GM23248 (cell line): ENCODE data around the gene SSH3. TPM values are rescaled to one million over a fixed set of nuclear protein-coding genes. Genes with fewer than 3 reads are reported as not detected.
A peak's percentile ranks its signal among the peaks of the same experiment; 100 is the strongest.

Source experiments
- DNase-seq: peaks from one replicate; pipeline ENCODE4 v3.0.0-alpha.2; 2015
- H2AFZ ChIP-seq: fragments of 200-600 bp; sonication (generic); 2 replicates; pipeline ENCODE4 v1.6.1; 2016; ENCODE audit warnings: antibody characterized with exemption
- H3F3A ChIP-seq: fragments of 200-600 bp; sonication (generic); 2 replicates; pipeline ENCODE4 v1.6.1; 2016; ENCODE audit warnings: mild to moderate bottlenecking, antibody characterized with exemption, mixed run types; ENCODE audit not compliant: insufficient read depth
- H3K27ac ChIP-seq: fragments of 200-600 bp; sonication (generic); 2 replicates; pipeline ENCODE4 v1.5.1; 2016; ENCODE audit warnings: mild to moderate bottlenecking
- H3K27me3 ChIP-seq: fragments of 200-600 bp; sonication (generic); replicated peaks from 2 replicates; pipeline ENCODE4 v1.6.1; 2016; ENCODE audit warnings: mild to moderate bottlenecking; ENCODE audit not compliant: insufficient read depth
- H3K36me3 ChIP-seq: fragments of 200-600 bp; sonication (generic); 2 replicates; pipeline ENCODE4 v1.6.1; 2016; ENCODE audit warnings: low read depth, mild to moderate bottlenecking
- H3K4me1 ChIP-seq: fragments of 200-600 bp; sonication (generic); 2 replicates; pipeline ENCODE4 v1.6.1; 2016; ENCODE audit warnings: mild to moderate bottlenecking; ENCODE audit not compliant: insufficient read depth
- H3K4me2 ChIP-seq: fragments of 200-600 bp; sonication (generic); one replicate; pipeline ENCODE4 v1.6.1; 2016; ENCODE audit warnings: mild to moderate bottlenecking; ENCODE audit not compliant: unreplicated experiment
- H3K4me3 ChIP-seq: fragments of 200-600 bp; sonication (generic); 2 replicates; pipeline ENCODE4 v1.5.1; 2016; ENCODE audit warnings: mild to moderate bottlenecking
- H3K79me2 ChIP-seq: fragments of 200-600 bp; sonication (generic); 2 replicates; pipeline ENCODE4 v1.6.1; 2016; ENCODE audit warnings: mild to moderate bottlenecking; ENCODE audit not compliant: insufficient read depth
- H3K9ac ChIP-seq: fragments of 200-600 bp; sonication (generic); 2 replicates; pipeline ENCODE4 v1.6.1; 2016; ENCODE audit warnings: mild to moderate bottlenecking
- H3K9me2 ChIP-seq: fragments of 200-600 bp; sonication (generic); 2 replicates; pipeline ENCODE4 v1.6.1; 2016; ENCODE audit warnings: mixed run types, mild to moderate bottlenecking, moderate library complexity; ENCODE audit not compliant: insufficient read depth
- H3K9me3 ChIP-seq: fragments of 200-600 bp; sonication (generic); one replicate; pipeline ENCODE4 v1.6.1; 2017; ENCODE audit warnings: low read depth
- H4K20me1 ChIP-seq: fragments of 200-600 bp; sonication (generic); 2 replicates; pipeline ENCODE4 v1.6.0; 2016; ENCODE audit not compliant: insufficient read depth
- EZH2 ChIP-seq: fragments of 200-600 bp; sonication (generic); IDR thresholded peaks from 2 replicates; pipeline ENCODE4 v1.6.1; 2018; ENCODE audit warnings: antibody characterized with exemption, mild to moderate bottlenecking; ENCODE audit not compliant: insufficient read depth, poor library complexity, severe bottlenecking
- EZH2phosphoT487 ChIP-seq: fragments of 200-600 bp; sonication (generic); IDR thresholded peaks from 2 replicates; pipeline ENCODE4 v1.6.1; 2018; ENCODE audit warnings: antibody characterized with exemption, moderate library complexity, mild to moderate bottlenecking, low read depth; ENCODE audit not compliant: insufficient read depth
- WGBS, 2 experiments: methylation state at CpG; one replicate each; pipeline ENCODE4 v1.1.6; 2015 to 2017; ENCODE audit warnings: low lambda C conversion rate in 2 of 2, low coverage in 1 of 2; ENCODE audit errors: missing lambda C conversion rate in 2 of 2; 5-methylcytosine and 5-hydroxymethylcytosine counted together
- in situ Hi-C: fragments of 300-500 bp; cut with MboI; formaldehyde crosslinking; loops from 2 replicates; pipeline ENCODE4 v1.15.0; 2020
- polyA plus RNA-seq: library from polyadenylated mRNA; unstranded; fragments of >200 nt; fragmentation: Nextera tagmentation; extraction: Ambion mirVana; gene quantifications from 2 replicates; pipeline ENCODE4 v1.2.1, GENCODE V29; 2016
- total RNA-seq: library from RNA; depleted of rRNA; stranded (reverse); fragments of >200 nt; shearing (Covaris generic); gene quantifications from 2 replicates; pipeline ENCODE4 v1.2.3, GENCODE V29; 2014

Gene SSH3
- total and polyA plus RNA-seq, 2 experiments from 2014 or later = 20.1 to 26.4 TPM

GRCh38 chr11:67345920-67346819, 42.8 kb downstream of the SSH3 start:
- in situ Hi-C loops = no loop called here
- H3K4me2 ChIP-seq = peak overlapping the region; percentile 28
- no peak overlapping the region for H2AFZ ChIP-seq
- no peaks in the 10 kb centered on the region for H3K27me3 ChIP-seq
- no peaks in the 10 kb centered on the region for H3K9me3 ChIP-seq
- 77 to 79% methylated on average over 7 of the region's 7 CpGs for WGBS, 2 experiments
- peaks cover 43% of the 10 kb centered on the region for H3F3A ChIP-seq
- 0 out of 2 replicates have a peak, but pooled peaks cover 6% of the 10 kb centered on the region for H3K79me2 ChIP-seq
- DNase-seq = peak; percentile 88
- peak overlapping the region; percentile 60 for H3K9ac ChIP-seq
- peaks cover 27% of the 10 kb centered on the region for H3K4me1 ChIP-seq
- H3K9me2 ChIP-seq = no peaks in the 10 kb centered on the region
- no peaks in the 10 kb centered on the region for H3K36me3 ChIP-seq
- H4K20me1 ChIP-seq = no peaks in the 10 kb centered on the region
- TF ChIP-seq EZH2phosphoT487 (no peak), EZH2 (no peak)
- no peak overlapping the region for H3K4me3 ChIP-seq
- H3K27ac ChIP-seq = peak overlapping the region; percentile 87

GRCh38 chr11:67347964-67348749, 44.8 kb downstream of the SSH3 start:
- DNase-seq = peak; percentile 47
- in situ Hi-C loops = no loop called here
- Histone ChIP-seq H3K9ac (no peak overlapping the region), H3K9me3 (no peaks in the 10 kb centered on the region), H3K9me2 (no peaks in the 10 kb centered on the region), H3K4me3 (no peak overlapping the region), H3K4me1 (peaks cover 27% of the 10 kb centered on the region), H3K79me2 (peaks cover 17% of the 10 kb centered on the region), H3K27me3 (no peaks in the 10 kb centered on the region), H4K20me1 (no peaks in the 10 kb centered on the region), H3K36me3 (no peaks in the 10 kb centered on the region), H3K4me2 (no peak overlapping the region), H2AFZ (no peak overlapping the region), H3K27ac (peak overlapping the region; percentile 34), H3F3A (peaks cover 51% of the 10 kb centered on the region)
- no peak for TF ChIP-seq EZH2phosphoT487
- 57 to 63% methylated on average over 11 of the region's 11 CpGs for WGBS, 2 experiments

GRCh38 chr11:67349036-67349435, 45.7 kb downstream of the SSH3 start:
- no peak for DNase-seq
- Histone ChIP-seq H3K27me3 (no peaks in the 10 kb centered on the region), H3K9me3 (no peaks in the 10 kb centered on the region), H3K79me2 (peaks cover 17% of the 10 kb centered on the region), H3K36me3 (no peaks in the 10 kb centered on the region), H2AFZ (no peak overlapping the region), H3K9ac (no peak overlapping the region), H3K4me2 (no peak overlapping the region), H3K9me2 (no peaks in the 10 kb centered on the region), H4K20me1 (no peaks in the 10 kb centered on the region), H3F3A (peaks cover 54% of the 10 kb centered on the region), H3K27ac (peak overlapping the region; percentile 34), H3K4me3 (no peak overlapping the region), H3K4me1 (peaks cover 30% of the 10 kb centered on the region)
- 61 to 62% methylated on average over 5 of the region's 5 CpGs for WGBS, 2 experiments
- in situ Hi-C loops = no loop called here
- no peak for TF ChIP-seq EZH2
- TF ChIP-seq EZH2phosphoT487 = no peak

GRCh38 chr11:67349457-67349856, 46.1 kb downstream of the SSH3 start:
- 90 to 92% methylated on average over 2 of the region's 2 CpGs for WGBS, 2 experiments
- Histone ChIP-seq H3F3A (peaks cover 58% of the 10 kb centered on the region), H3K79me2 (peaks cover 17% of the 10 kb centered on the region), H3K9me3 (no peaks in the 10 kb centered on the region), H3K27me3 (no peaks in the 10 kb centered on the region), H3K4me3 (no peak overlapping the region), H3K4me1 (peaks cover 34% of the 10 kb centered on the region), H4K20me1 (no peaks in the 10 kb centered on the region), H3K9me2 (no peaks in the 10 kb centered on the region), H3K4me2 (no peak overlapping the region), H2AFZ (no peak overlapping the region), H3K27ac (peak overlapping the region; percentile 34; the same call in 1 of the 2 replicates), H3K9ac (no peak overlapping the region), H3K36me3 (no peaks in the 10 kb centered on the region)
- TF ChIP-seq EZH2phosphoT487 (no peak), EZH2 (no peak)
- in situ Hi-C loops = no loop called here
- no peak for DNase-seq
